SK-N-SH (cell line): ENCODE measurements around the gene NTM. TPM values are rescaled to one million over a fixed set of nuclear protein-coding genes. Genes with fewer than 3 reads are reported as not detected.

ENCODE experiments used
- CTCF ChIA-PET: fragments of 300-600, 350-600 bp; formaldehyde crosslinking; extraction: SDS; loops from one replicate; lab custom pipeline; 2021; lab: Yijun Ruan, JAX
- POLR2A ChIA-PET: fragments of 350-600 bp; sonication (Branson Sonifier 250); formaldehyde crosslinking; extraction: SDS; loops from one replicate; lab custom pipeline; 2020; ENCODE audit warnings: antibody characterized with exemption, inconsistent platforms; lab: Yijun Ruan, JAX
- DNase-seq: peaks from one replicate; pipeline ENCODE4 v3.0.0; 2012
- H2AFZ ChIP-seq: fragments of 200-600 bp; sonication (generic); 2 replicates; pipeline ENCODE4 v1.8.1; 2016; ENCODE audit warnings: antibody characterized with exemption, mild to moderate bottlenecking, low read depth
- H3F3A ChIP-seq: fragments of 200-600 bp; sonication (generic); replicated peaks from 2 replicates; pipeline ENCODE3; 2016; ENCODE audit warnings: antibody characterized with exemption, mild to moderate bottlenecking; ENCODE audit not compliant: insufficient read depth
- H3K27ac ChIP-seq, 2 experiments: fragments of 200-500 bp in 1 of 2; fragments of 200-600 bp in 1 of 2; sonication (Bioruptor generic) in 1 of 2; sonication (generic), shearing (Covaris generic) in 1 of 2; 2 replicates each; pipeline versions ENCODE4 v1.5.1 to v1.6.1; 2014 to 2016; ENCODE audit warnings: low read depth in 2 of 2, inconsistent platforms in 1 of 2, low read length in 1 of 2, mild to moderate bottlenecking in 1 of 2, mixed read lengths in 1 of 2
- H3K27me3 ChIP-seq: fragments of 200-600 bp; sonication (generic), shearing (Covaris generic); 2 replicates; pipeline ENCODE4 v1.6.1; 2016; ENCODE audit warnings: mixed run types; ENCODE audit not compliant: insufficient read depth
- H3K36me3 ChIP-seq, 2 experiments: fragments of 200-500 bp in 1 of 2; fragments of 200-600 bp in 1 of 2; sonication (Bioruptor generic) in 1 of 2; sonication (generic) in 1 of 2; replicated peaks in 1 of 2; 2 replicates each; pipeline versions ENCODE3 to v1.5.1; 2014 to 2016; ENCODE audit warnings: low read length in 1 of 2, mild to moderate bottlenecking in 1 of 2; ENCODE audit not compliant: insufficient read depth in 2 of 2, control insufficient read depth in 1 of 2
- H3K4me1 ChIP-seq, 2 experiments: fragments of 200-500 bp in 1 of 2; fragments of 200-600 bp in 1 of 2; sonication (Bioruptor generic) in 1 of 2; sonication (generic), shearing (Covaris generic) in 1 of 2; 2 replicates each; pipeline versions ENCODE4 v1.5.1 to v1.6.1; 2014 to 2016; ENCODE audit warnings: low read depth in 1 of 2, low read length in 1 of 2, mixed run types in 1 of 2; ENCODE audit not compliant: insufficient read depth in 2 of 2, control insufficient read depth in 1 of 2
- H3K4me2 ChIP-seq: fragments of 200-600 bp; sonication (generic), shearing (Covaris generic); 2 replicates; pipeline ENCODE4 v1.6.1; 2017; ENCODE audit warnings: mixed run types
- H3K4me3 ChIP-seq, 2 experiments: fragments of 200-500 bp in 1 of 2; fragments of 200-600 bp in 1 of 2; sonication (Bioruptor generic) in 1 of 2; sonication (generic), shearing (Covaris generic) in 1 of 2; 2 replicates each; pipeline versions ENCODE4 v1.5.1 to v1.8.1; 2014 to 2016; ENCODE audit warnings: low read depth in 2 of 2, inconsistent platforms in 1 of 2, low read length in 1 of 2, mild to moderate bottlenecking in 1 of 2, mixed read lengths in 1 of 2, moderate library complexity in 1 of 2
- H3K79me2 ChIP-seq: fragments of 200-600 bp; sonication (generic); 2 replicates; pipeline ENCODE4 v1.8.1; 2017; ENCODE audit warnings: mild to moderate bottlenecking; ENCODE audit not compliant: insufficient read depth
- H3K9ac ChIP-seq: fragments of 200-600 bp; sonication (generic); 2 replicates; pipeline ENCODE4 v1.6.1; 2017; ENCODE audit warnings: mixed run types
- H3K9me2 ChIP-seq: fragments of 200-600 bp; sonication (generic); 2 replicates; pipeline ENCODE4 v1.6.1; 2017; ENCODE audit warnings: mixed run types
- H3K9me3 ChIP-seq: fragments of 200-600 bp; sonication (generic); 2 replicates; pipeline ENCODE4 v1.6.1; 2017; ENCODE audit warnings: mixed run types, mild to moderate bottlenecking, moderate library complexity
- H4K20me1 ChIP-seq: fragments of 200-600 bp; sonication (generic); 2 replicates; pipeline ENCODE4 v1.6.1; 2017; ENCODE audit warnings: mild to moderate bottlenecking, mixed run types; ENCODE audit not compliant: insufficient read depth
- CHD2 ChIP-seq: fragments of 150-350 bp; IDR thresholded peaks from 2 replicates; pipeline ENCODE4 v1.6.1; 2018; ENCODE audit warnings: low read length; ENCODE audit not compliant: partially characterized antibody
- ELF1 ChIP-seq: IDR thresholded peaks from 2 replicates; pipeline ENCODE4 v1.4.0; 2012
- FOXM1 ChIP-seq: IDR thresholded peaks from 2 replicates; pipeline ENCODE4 v1.4.0; 2012; ENCODE audit warnings: low read depth, mild to moderate bottlenecking
- GABPA ChIP-seq: IDR thresholded peaks from 2 replicates; pipeline ENCODE4 v1.4.0; 2012; ENCODE audit warnings: low read depth, mild to moderate bottlenecking
- JUND ChIP-seq: IDR thresholded peaks from 2 replicates; pipeline ENCODE4 v1.4.0; 2012
- MXI1 ChIP-seq: IDR thresholded peaks from 2 replicates; pipeline ENCODE4 v1.6.1; 2012; ENCODE audit warnings: mild to moderate bottlenecking, low read depth, low read length, improper control_type of control experiment
- NRF1 ChIP-seq: IDR thresholded peaks from 2 replicates; pipeline ENCODE4 v1.6.1; 2012; ENCODE audit warnings: low read depth, mild to moderate bottlenecking, low read length
- POLR2AphosphoS5 ChIP-seq: IDR thresholded peaks from 2 replicates; pipeline ENCODE4 v1.6.1; 2012; ENCODE audit warnings: low read depth, low read length
- RAD21 ChIP-seq: IDR thresholded peaks from 2 replicates; pipeline ENCODE4 v1.6.1; 2012; ENCODE audit warnings: mild to moderate bottlenecking, low read length
- SIN3A ChIP-seq: IDR thresholded peaks from 2 replicates; pipeline ENCODE4 v1.6.1; 2012; ENCODE audit warnings: low read depth, mild to moderate bottlenecking, low read length, moderate library complexity, borderline replicate concordance
- SMC3 ChIP-seq: IDR thresholded peaks from 2 replicates; pipeline ENCODE4 v1.6.1; 2012; ENCODE audit warnings: low read depth, low read length, improper control_type of control experiment
- TEAD4 ChIP-seq: IDR thresholded peaks from 2 replicates; pipeline ENCODE4 v1.4.0; 2012; ENCODE audit warnings: mild to moderate bottlenecking, borderline replicate concordance; ENCODE audit not compliant: insufficient read depth
- WGBS: methylation state at CpG from one replicate; pipeline ENCODE4 v1.1.6; 2017; ENCODE audit warnings: low lambda C conversion rate; 5-methylcytosine and 5-hydroxymethylcytosine counted together
- polyA plus RNA-seq, 3 experiments: library from polyadenylated mRNA; depleted of rRNA; stranded (reverse); fragments of >200 nt; gene quantifications; 2 replicates each; pipeline ENCODE4 v1.2.3, GENCODE V29; 2012
- TF ChIP-seq, protein P1 (sequence below): fragments of 150-350 bp; IDR thresholded peaks from 2 replicates; pipeline ENCODE4 v1.6.1; 2017; ENCODE audit warnings: antibody characterized with exemption, low read length, low read depth, borderline replicate concordance
- TF ChIP-seq, protein P2 (sequence below): IDR thresholded peaks from 2 replicates; pipeline ENCODE4 v1.6.1; 2012; ENCODE audit warnings: mild to moderate bottlenecking, low read depth, low read length, moderate library complexity
- TF ChIP-seq, protein P3 (sequence below): IDR thresholded peaks from 2 replicates; pipeline ENCODE4 v1.4.0; 2012; ENCODE audit warnings: low read depth, borderline replicate concordance

NTM gene
- polyA plus RNA-seq, 1 of the 3 experiments (the other 2 are of a cell fraction), result 20.0 TPM

DNA sequence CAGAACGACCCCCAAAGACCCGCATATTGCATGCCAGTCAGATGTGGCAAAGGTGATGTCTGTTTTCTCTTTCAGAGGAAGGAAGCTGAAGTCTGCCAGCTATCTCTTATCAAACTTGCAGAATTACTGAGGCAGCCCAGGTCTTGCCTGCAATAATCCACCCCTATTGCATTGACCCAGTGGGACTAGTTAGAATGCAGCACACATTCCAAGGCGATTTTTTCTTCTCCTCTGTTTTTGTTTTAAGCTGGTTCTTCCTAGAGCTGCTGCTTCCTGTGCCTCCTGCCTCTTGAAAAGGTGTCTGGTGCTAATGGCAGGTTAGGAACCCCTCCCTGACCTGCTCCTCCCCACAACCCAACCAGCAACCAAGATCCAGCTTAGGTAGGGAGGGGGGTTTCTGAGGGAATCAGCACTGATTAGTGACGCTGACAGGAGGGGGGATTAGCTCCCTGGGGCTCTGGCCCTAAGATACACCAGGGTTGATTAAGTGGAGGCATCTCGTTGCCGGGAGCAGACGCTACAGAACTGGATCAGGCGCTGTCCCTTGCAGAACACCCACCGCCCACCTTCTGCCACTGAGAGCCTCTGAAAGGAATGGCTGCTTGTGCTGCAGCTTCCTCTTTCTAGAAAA, 2.8 kb downstream of the NTM start:
- CTCF ChIA-PET, result interaction anchor here (1.2 to 1.6 kb wide), 2 partner anchors 9 to 301 kb away, joined by 4 to 6 read pairs; no protein-coding TSS in a partner anchor
- Histone ChIP-seq H3K27me3 (no peaks in the 10 kb centered on the region), H3K27ac (no peak overlapping the region), H3K9ac (no peak overlapping the region), H3K4me3 (no peak overlapping the region), H3K9me2 (no peaks in the 10 kb centered on the region), H3K9me3 (no peaks in the 10 kb centered on the region), H3K4me2 (no peak overlapping the region), H4K20me1 (no peaks in the 10 kb centered on the region), H3K79me2 (no peaks in the 10 kb centered on the region), H3K4me1 (peaks cover 0 to 8% of the 10 kb centered on the region in 2 experiments; a peak in 1 of 4 replicates), H3F3A (no peaks in the 10 kb centered on the region), H2AFZ (no peak overlapping the region), H3K36me3 (no peaks in the 10 kb centered on the region)
- no peak for DNase-seq
- TF ChIP-seq CHD2 (no peak), MXI1 (no peak), SMC3 (no peak), POLR2AphosphoS5 (no peak), TEAD4 (no peak), FOXM1 (no peak)
- TF ChIP-seq, protein P1, sequence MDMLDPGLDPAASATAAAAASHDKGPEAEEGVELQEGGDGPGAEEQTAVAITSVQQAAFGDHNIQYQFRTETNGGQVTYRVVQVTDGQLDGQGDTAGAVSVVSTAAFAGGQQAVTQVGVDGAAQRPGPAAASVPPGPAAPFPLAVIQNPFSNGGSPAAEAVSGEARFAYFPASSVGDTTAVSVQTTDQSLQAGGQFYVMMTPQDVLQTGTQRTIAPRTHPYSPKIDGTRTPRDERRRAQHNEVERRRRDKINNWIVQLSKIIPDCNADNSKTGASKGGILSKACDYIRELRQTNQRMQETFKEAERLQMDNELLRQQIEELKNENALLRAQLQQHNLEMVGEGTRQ, result no peak
- POLR2A ChIA-PET, result no interaction called here
- WGBS, result 52% methylated on average over 8 of the region's 9 CpGs

DNA sequence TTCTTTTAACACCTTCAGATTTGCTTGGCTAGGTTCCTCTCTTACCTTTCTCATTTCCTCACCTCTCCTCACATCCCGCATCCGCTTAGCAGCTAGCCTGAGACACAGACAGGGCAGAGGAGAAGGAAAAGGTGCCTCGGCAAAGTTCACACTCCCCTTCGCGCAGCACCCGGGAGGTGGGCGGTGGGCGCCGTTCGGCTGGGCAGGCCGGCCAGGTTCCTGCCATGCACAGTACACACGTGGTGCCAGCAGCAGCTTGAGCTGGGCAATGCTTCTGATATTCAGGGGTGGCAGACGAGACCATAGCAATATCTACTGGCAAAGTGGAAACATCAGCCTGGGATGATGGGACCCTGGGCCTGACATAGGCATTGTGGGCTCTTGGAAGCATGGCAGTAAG, 3.3 kb downstream of the NTM start:
- TF ChIP-seq NRF1 (no peak), SIN3A (no peak), GABPA (no peak), POLR2AphosphoS5 (no peak), MXI1 (no peak), JUND (no peak), RAD21 (no peak), ELF1 (no peak)
- TF ChIP-seq, protein P2, sequence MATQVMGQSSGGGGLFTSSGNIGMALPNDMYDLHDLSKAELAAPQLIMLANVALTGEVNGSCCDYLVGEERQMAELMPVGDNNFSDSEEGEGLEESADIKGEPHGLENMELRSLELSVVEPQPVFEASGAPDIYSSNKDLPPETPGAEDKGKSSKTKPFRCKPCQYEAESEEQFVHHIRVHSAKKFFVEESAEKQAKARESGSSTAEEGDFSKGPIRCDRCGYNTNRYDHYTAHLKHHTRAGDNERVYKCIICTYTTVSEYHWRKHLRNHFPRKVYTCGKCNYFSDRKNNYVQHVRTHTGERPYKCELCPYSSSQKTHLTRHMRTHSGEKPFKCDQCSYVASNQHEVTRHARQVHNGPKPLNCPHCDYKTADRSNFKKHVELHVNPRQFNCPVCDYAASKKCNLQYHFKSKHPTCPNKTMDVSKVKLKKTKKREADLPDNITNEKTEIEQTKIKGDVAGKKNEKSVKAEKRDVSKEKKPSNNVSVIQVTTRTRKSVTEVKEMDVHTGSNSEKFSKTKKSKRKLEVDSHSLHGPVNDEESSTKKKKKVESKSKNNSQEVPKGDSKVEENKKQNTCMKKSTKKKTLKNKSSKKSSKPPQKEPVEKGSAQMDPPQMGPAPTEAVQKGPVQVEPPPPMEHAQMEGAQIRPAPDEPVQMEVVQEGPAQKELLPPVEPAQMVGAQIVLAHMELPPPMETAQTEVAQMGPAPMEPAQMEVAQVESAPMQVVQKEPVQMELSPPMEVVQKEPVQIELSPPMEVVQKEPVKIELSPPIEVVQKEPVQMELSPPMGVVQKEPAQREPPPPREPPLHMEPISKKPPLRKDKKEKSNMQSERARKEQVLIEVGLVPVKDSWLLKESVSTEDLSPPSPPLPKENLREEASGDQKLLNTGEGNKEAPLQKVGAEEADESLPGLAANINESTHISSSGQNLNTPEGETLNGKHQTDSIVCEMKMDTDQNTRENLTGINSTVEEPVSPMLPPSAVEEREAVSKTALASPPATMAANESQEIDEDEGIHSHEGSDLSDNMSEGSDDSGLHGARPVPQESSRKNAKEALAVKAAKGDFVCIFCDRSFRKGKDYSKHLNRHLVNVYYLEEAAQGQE, result no peak
- TF ChIP-seq, protein P3, sequence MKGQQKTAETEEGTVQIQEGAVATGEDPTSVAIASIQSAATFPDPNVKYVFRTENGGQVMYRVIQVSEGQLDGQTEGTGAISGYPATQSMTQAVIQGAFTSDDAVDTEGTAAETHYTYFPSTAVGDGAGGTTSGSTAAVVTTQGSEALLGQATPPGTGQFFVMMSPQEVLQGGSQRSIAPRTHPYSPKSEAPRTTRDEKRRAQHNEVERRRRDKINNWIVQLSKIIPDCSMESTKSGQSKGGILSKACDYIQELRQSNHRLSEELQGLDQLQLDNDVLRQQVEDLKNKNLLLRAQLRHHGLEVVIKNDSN, result no peak
- TF ChIP-seq, protein P1, result no peak
- Histone ChIP-seq H3K4me3 (no peak overlapping the region), H3K4me1 (peaks cover 0 to 8% of the 10 kb centered on the region in 2 experiments; a peak in 1 of 4 replicates), H3K9me3 (no peaks in the 10 kb centered on the region), H3K27me3 (no peaks in the 10 kb centered on the region), H3K79me2 (no peaks in the 10 kb centered on the region), H3K9ac (no peak overlapping the region), H3K4me2 (no peak overlapping the region), H3K9me2 (no peaks in the 10 kb centered on the region), H4K20me1 (no peaks in the 10 kb centered on the region), H3K27ac (no peak overlapping the region), H3K36me3 (no peaks in the 10 kb centered on the region), H2AFZ (no peak overlapping the region), H3F3A (no peaks in the 10 kb centered on the region)
- DNase-seq, result no peak
- ChIA-PET POLR2A (no interaction called here), CTCF (interaction anchor here (1.6 kb wide), 1 partner anchor 301 kb away, joined by 6 read pairs; no protein-coding TSS in a partner anchor)
- 61% methylated on average over 9 of the region's 13 CpGs for WGBS
